ENCODE data around the gene CEP104. TPM values are rescaled to one million over a fixed set of nuclear protein-coding genes. Genes with fewer than 3 reads are reported as not detected.

The CEP104 gene
- polyA plus RNA-seq, 1 donor from 2014 or later: 8.1 TPM

DNA sequence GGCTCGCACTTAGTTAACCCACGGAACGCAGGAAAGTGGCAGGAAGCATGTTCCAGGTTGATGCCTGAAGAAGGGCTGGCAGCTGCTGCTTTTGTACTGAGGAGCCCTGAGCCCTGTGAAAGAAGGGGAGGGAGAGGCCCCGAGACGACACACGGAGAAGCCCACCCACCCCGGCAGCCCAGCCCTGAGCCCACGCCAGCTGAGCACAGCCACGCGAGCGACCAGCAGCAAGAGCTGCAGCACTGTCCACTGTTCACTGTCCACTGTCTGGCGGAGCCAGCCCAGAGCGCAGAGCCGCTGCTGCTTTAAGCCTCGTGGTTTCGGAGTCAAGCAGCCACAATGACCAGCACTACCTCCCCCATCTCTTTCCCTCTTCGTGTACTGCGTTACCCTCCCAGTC is 66.1 kb downstream of the CEP104 start:
- Histone ChIP-seq H3K27ac (ENCODE audit: low read length) (no peak overlapping the region), H3K9me3 (ENCODE audit: low read length) (no peaks in the 10 kb centered on the region), H3F3A (ENCODE audit: insufficient read depth, low read length, poor library complexity, severe bottlenecking) (no peaks in the 10 kb centered on the region), H3K4me3 (ENCODE audit: low read length) (no peak overlapping the region), H2AFZ (ENCODE audit: low read depth, low read length) (no peak overlapping the region), H4K20me1 (ENCODE audit: insufficient read depth) (peaks cover 7% of the 10 kb centered on the region), H3K9ac (ENCODE audit: low read length) (no peak overlapping the region), H3K9me2 (ENCODE audit: insufficient read depth, low read length) (no peaks in the 10 kb centered on the region), H3K36me3 (ENCODE audit: insufficient read depth, low read length) (no peaks in the 10 kb centered on the region), H3K79me2 (replicated peaks; ENCODE audit: insufficient read depth, low read length) (peaks cover 21% of the 10 kb centered on the region), H3K27me3 (ENCODE audit: insufficient read depth, low read depth, low read length) (no peaks in the 10 kb centered on the region), H3K4me2 (ENCODE audit: low read length) (no peak overlapping the region)
- TF ChIP-seq SMC3 (conservative IDR thresholded peaks at IDR 0.05; ENCODE audit: poor library complexity) (no peak), RAD21 (conservative IDR thresholded peaks at IDR 0.05) (no peak), MXI1 (conservative IDR thresholded peaks at IDR 0.05; ENCODE audit: poor library complexity, severe bottlenecking) (no peak), TAF1 (IDR thresholded peaks at IDR 0.05; ENCODE audit: low read depth) (no peak), EP300 (conservative IDR thresholded peaks at IDR 0.05; ENCODE audit: poor library complexity, severe bottlenecking) (no peak), EZH2 (IDR thresholded peaks at IDR 0.05; ENCODE audit: borderline replicate concordance, insufficient read depth, low read length, poor library complexity, severe bottlenecking) (no peak), POLR2AphosphoS5 (IDR thresholded peaks at IDR 0.05) (no peak)
- TF ChIP-seq, protein P1, sequence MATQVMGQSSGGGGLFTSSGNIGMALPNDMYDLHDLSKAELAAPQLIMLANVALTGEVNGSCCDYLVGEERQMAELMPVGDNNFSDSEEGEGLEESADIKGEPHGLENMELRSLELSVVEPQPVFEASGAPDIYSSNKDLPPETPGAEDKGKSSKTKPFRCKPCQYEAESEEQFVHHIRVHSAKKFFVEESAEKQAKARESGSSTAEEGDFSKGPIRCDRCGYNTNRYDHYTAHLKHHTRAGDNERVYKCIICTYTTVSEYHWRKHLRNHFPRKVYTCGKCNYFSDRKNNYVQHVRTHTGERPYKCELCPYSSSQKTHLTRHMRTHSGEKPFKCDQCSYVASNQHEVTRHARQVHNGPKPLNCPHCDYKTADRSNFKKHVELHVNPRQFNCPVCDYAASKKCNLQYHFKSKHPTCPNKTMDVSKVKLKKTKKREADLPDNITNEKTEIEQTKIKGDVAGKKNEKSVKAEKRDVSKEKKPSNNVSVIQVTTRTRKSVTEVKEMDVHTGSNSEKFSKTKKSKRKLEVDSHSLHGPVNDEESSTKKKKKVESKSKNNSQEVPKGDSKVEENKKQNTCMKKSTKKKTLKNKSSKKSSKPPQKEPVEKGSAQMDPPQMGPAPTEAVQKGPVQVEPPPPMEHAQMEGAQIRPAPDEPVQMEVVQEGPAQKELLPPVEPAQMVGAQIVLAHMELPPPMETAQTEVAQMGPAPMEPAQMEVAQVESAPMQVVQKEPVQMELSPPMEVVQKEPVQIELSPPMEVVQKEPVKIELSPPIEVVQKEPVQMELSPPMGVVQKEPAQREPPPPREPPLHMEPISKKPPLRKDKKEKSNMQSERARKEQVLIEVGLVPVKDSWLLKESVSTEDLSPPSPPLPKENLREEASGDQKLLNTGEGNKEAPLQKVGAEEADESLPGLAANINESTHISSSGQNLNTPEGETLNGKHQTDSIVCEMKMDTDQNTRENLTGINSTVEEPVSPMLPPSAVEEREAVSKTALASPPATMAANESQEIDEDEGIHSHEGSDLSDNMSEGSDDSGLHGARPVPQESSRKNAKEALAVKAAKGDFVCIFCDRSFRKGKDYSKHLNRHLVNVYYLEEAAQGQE (IDR thresholded peaks at IDR 0.05; ENCODE audit: borderline replicate concordance): no peak
- TF ChIP-seq, protein P2, sequence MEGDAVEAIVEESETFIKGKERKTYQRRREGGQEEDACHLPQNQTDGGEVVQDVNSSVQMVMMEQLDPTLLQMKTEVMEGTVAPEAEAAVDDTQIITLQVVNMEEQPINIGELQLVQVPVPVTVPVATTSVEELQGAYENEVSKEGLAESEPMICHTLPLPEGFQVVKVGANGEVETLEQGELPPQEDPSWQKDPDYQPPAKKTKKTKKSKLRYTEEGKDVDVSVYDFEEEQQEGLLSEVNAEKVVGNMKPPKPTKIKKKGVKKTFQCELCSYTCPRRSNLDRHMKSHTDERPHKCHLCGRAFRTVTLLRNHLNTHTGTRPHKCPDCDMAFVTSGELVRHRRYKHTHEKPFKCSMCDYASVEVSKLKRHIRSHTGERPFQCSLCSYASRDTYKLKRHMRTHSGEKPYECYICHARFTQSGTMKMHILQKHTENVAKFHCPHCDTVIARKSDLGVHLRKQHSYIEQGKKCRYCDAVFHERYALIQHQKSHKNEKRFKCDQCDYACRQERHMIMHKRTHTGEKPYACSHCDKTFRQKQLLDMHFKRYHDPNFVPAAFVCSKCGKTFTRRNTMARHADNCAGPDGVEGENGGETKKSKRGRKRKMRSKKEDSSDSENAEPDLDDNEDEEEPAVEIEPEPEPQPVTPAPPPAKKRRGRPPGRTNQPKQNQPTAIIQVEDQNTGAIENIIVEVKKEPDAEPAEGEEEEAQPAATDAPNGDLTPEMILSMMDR (IDR thresholded peaks at IDR 0.05; ENCODE audit: poor library complexity, severe bottlenecking): no peak

DNA sequence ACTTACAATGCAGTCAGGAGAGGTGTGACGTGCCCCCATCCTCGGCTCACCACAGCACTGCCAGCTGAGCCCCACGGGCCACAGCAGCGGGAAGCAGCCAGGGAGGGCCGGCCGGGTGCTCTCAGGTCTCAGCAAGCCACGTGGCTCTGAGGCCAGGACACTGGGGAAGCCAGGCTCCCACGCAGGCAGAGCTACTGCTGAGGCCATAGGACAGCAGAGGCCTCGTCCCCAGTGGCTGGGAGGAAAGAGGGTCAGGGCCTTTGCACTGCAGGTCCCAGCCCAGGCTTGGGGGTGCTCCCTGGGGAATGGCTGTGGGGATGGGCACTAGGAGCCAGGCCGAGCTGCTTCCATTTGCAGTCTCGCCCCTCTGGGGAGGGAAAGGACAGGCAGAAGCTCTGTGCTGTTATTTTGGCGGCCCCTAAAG is 66.5 kb downstream of the CEP104 start:
- no peak for TF ChIP-seq SMC3 (conservative IDR thresholded peaks at IDR 0.05; ENCODE audit: poor library complexity)
- TF ChIP-seq EZH2 (IDR thresholded peaks at IDR 0.05; ENCODE audit: borderline replicate concordance, insufficient read depth, low read length, poor library complexity, severe bottlenecking): no peak
- TF ChIP-seq, protein P2 (IDR thresholded peaks at IDR 0.05; ENCODE audit: poor library complexity, severe bottlenecking): no peak
- no peak for TF ChIP-seq TAF1 (IDR thresholded peaks at IDR 0.05; ENCODE audit: low read depth)
- TF ChIP-seq EP300 (conservative IDR thresholded peaks at IDR 0.05; ENCODE audit: poor library complexity, severe bottlenecking): no peak
- TF ChIP-seq, protein P1 (IDR thresholded peaks at IDR 0.05; ENCODE audit: borderline replicate concordance): no peak
- TF ChIP-seq RAD21 (conservative IDR thresholded peaks at IDR 0.05): no peak
- TF ChIP-seq MXI1 (conservative IDR thresholded peaks at IDR 0.05; ENCODE audit: poor library complexity, severe bottlenecking): no peak
- no peak for TF ChIP-seq POLR2AphosphoS5 (IDR thresholded peaks at IDR 0.05)
- Histone ChIP-seq H3F3A (ENCODE audit: insufficient read depth, low read length, poor library complexity, severe bottlenecking) (no peaks in the 10 kb centered on the region), H3K4me2 (ENCODE audit: low read length) (no peak overlapping the region), H3K9me3 (ENCODE audit: low read length) (no peaks in the 10 kb centered on the region), H3K79me2 (replicated peaks; ENCODE audit: insufficient read depth, low read length) (peaks cover 18% of the 10 kb centered on the region), H3K4me3 (ENCODE audit: low read length) (no peak overlapping the region), H3K9me2 (ENCODE audit: insufficient read depth, low read length) (no peaks in the 10 kb centered on the region), H4K20me1 (ENCODE audit: insufficient read depth) (peaks cover 5% of the 10 kb centered on the region), H3K27ac (ENCODE audit: low read length) (no peak overlapping the region), H3K9ac (ENCODE audit: low read length) (no peak overlapping the region), H2AFZ (ENCODE audit: low read depth, low read length) (no peak overlapping the region), H3K36me3 (ENCODE audit: insufficient read depth, low read length) (no peaks in the 10 kb centered on the region), H3K27me3 (ENCODE audit: insufficient read depth, low read depth, low read length) (no peaks in the 10 kb centered on the region)

All from neural cell (in vitro differentiated cells).